ENCODE results near the gene TXNDC11.

The TXNDC11 gene

GRCh38 chr16:11686713-11687380 is 55.8 kb downstream of the TXNDC11 start:
- DNase-seq: no peak

DNA sequence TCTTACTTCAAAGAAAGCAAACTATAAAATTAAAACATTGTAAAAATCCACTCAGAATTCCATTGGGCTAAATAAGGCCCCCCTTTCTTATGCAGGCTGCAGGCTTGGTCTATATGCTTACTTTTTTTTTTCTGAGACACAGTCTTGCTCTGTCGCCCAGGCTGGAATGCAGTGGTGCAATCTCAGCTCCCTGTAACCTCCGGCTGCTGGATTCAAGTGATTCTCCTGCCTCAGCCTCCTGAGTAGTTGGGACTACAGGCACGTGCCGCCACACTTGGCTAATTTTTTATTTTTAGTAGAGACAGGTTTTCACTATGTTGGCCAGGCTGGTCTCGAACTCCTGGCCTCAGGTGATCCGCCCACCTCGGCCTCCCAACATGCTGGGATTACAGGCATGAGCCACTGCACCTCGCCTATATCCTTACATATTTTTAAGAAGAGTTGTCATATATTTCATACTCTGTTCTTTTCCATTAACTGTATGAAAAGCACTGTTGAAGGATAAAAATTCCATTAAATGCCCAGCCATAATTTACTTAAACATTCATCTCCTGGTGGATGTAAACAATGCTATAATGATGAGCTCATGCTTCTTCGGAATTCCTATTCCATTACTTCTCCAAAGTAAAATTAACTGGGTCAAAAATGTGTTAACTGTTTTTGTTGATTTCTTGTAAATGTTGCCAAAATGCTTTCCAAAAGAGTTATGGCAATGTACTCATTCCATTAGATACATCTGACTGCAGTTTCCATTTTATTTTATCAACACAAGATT is 56.6 kb downstream of the TXNDC11 start:
- no peak for DNase-seq

DNA sequence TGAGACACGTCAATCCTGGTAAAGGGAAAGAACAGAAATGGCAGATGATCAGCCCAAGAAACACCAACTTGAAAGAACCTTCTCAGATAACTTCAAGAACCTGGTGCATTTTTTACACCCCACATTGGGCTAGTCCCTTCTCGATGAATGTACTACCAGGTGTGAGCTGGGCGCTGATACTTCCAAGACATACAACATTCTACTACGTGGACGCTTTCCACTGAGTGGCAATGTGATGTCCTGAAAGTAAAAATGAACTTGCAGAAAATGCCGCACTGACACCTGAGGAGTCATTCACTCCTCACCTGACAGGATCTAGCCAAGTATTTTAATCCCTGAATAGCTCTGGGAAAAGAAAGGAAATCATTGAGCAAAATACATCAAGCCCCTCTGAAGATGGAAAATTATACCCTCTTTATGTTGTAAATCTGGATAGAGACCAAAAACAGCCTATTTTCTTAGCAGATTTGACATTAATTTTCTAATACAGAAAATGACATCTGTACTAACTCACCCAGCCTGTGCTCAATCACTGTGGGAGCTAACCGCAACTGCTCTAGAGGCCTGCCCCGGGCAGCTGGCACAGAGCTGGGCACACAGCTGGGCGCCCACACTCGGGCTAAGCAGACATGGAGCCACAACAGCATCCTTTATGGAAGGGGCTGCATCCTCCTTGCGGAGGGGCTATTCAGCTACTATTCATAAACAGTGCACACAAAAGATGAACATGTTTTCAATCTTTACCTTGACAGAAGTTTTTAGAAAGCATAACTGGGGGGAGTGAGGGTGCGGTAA is 58.2 kb downstream of the TXNDC11 start:
- DNase-seq: no peak

- DNase-seq: no peak
Observed at GRCh38 chr16:11683145-11683544, 59.5 kb downstream of the TXNDC11 start.

DNA sequence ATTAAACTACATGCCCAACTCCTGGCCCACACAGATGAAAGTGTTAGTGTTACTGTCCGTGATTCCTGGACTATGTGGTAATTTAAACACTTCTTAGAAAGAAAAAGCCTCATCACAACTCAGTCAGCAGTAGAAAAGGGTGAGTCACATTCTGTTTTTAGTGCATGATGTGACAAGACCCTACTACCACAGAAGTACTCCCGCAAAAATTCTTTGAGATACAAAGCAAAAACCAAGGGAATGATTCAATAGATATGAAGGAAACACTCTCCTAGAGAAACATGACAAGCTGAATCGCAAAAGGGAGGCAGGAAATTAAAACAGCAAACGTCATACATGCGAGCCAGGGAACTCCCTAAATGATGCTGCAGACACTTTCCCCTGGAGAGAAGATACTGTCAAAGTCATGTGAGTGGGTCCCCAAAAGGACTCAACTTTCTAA is 60.0 kb downstream of the TXNDC11 start:
- DNase-seq: no peak

DNA sequence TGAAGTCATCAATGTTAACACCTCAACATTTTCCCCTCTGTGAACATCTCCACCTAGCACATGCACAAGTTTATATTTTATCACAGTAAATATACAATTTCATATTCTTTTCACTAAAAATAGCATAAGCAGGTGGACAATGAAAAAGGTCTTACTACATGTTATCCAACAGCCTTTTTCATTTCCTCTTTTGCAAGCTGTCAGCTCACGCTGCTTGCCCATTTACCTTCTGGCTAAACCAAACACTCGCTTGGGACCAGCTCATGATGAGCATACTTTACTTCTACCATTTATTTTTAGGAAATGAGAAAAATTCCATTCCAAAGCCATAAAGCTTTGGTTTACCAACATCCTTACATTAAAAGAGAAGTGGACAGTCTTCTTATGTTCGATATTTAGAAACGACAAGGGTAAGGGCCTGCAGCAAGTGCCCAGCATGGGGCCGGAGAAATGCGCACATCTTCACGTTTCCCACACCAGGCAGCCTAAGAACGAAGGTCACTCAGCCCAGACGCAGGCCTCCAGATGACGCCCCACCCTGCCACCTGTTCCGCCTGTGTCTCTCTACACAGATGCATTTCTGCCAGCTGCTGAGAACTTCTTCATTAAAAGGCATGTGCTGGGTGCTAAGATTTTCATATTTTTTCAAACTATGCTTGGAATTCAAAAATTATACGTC is 60.5 kb downstream of the TXNDC11 start:
- DNase-seq: no peak

DNA sequence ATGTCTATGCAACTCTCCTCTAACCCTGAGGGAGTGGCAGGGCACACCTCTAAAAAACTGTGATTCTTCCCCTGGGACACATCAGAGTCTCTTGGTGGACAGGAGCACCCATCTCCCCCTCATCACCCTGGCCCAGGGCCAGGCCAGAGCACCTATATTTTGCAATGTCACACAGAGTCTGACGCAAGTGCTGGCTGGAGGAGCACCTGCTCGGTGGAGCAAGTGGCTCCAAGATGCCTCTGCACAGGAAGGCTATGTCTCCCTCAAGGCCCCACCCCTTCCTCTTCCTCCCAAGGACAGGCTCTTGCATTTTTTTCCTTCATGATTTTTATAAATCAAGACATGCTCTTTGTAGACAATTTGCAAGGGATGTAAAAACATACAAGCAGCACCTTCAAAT is 61.1 kb downstream of the TXNDC11 start:
- DNase-seq: no peak

- DNase-seq: no peak
Observed at GRCh38 chr16:11679941-11680911, 62.4 kb downstream of the TXNDC11 start.

GRCh38 chr16:11679250-11679649 is 63.4 kb downstream of the TXNDC11 start:
- DNase-seq: no peak

DNA sequence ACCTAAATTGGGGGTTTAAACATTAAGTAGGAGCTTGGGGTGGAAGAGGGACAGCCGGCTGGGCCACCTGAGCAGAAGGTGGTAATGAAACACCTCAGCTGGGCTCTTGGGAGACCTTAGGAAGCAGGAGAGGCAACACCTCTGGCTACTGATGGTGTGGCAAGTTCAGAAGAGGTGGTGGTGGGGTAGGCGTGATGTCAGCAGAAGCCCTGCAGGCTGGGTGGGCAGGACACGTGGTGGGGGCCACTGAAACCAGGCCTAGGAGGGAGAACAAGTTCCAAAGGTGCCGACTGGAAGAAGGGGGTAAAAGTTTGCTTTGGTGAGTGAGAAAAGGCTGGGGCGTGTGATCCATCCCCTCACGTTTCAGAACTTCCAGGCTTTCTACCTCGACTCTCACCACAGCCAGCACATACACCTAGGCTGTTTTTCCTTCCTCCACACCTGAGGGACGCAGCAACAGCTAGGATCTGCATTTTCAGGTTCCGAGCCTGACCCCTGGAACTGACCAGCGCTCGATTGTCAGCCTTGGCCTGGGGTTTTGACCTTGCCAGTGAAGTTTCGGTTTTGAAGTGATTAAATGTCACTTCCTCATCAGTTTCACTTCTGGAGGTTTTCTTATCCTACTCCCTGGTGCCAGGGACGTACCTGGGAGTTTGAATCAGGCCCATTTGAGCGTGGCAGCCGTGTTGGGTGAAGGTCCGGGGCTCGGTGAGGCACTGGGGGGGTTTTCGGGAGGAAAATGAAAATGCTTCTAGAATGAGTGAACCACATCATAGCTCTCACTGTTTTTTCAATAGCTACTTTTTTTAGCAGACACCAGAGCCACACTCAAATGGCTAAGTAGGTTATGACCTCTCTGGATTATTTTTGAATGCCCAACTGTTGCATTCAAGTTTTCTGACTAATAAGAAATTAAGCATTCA is 64.4 kb downstream of the TXNDC11 start:
- DNase-seq: no peak

DNA sequence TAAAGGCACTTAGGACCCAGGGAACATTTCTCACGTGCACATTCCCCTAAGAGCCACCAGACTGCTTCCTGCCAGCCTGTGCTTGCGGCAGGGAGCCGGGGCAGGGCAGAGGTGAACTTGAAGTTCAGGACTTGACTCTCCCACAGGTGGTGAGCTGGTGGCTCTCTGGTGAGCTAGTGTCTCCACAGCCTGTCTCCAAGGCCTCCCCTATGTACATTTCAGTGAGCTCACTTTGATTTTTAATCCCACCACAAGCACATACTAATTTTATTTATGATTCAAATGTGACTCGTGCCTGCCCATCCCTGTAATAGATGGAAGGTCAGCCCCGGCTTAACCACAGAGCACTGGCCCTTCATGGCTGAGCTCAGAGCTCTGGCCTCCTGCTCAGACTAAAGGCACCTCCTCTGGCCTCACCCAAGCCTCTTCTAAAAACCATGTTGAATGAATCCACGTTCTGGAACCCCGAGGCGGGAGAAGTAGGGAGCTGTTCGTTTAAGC is 65.2 kb downstream of the TXNDC11 start:
- DNase-seq: no peak

- no peak for DNase-seq
Observed at GRCh38 chr16:11676799-11677198, 65.9 kb downstream of the TXNDC11 start.

DNA sequence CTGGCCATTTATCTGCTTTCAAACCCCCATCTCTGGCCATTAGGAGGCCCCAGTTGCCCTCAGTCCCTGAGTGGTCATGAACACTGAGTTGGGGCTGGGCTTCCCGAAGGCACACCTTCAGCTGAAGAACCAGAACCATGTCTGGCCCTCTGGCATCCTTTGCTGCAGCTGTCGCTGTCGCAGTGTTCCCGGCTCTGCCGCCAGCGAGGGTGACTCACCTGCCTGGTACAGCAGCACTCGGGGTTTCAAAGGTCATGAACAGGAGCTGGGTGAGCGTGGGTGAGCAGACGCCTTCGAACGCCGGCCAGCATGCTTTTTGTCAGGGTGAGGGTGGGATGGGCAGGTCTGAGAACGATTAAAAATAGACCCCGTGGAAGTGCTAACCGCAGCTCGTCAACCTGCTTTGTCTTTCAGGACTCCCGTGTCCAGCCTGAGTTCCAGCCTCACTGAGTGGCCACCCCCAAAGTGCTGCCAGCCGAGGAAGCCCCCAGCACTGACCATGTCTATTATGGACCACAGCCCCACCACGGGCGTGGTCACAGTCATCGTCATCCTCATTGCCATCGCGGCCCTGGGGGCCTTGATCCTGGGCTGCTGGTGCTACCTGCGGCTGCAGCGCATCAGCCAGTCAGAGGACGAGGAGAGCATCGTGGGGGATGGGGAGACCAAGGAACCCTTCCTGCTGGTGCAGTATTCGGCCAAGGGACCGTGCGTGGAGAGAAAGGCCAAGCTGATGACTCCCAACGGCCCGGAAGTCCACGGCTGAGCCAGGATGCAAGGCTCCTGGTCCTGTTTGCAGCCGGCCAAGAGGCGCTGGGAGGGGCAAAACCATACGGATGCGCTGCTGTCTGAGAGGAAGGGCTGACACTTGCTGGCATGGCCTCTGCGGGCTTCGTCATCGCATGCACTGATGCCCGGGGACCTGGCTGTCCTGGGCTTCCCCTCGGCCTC is 66.8 kb downstream of the TXNDC11 start:
- DNase-seq: no peak

- no peak for DNase-seq
Observed at GRCh38 chr16:11674818-11675560, 67.7 kb downstream of the TXNDC11 start.

DNA sequence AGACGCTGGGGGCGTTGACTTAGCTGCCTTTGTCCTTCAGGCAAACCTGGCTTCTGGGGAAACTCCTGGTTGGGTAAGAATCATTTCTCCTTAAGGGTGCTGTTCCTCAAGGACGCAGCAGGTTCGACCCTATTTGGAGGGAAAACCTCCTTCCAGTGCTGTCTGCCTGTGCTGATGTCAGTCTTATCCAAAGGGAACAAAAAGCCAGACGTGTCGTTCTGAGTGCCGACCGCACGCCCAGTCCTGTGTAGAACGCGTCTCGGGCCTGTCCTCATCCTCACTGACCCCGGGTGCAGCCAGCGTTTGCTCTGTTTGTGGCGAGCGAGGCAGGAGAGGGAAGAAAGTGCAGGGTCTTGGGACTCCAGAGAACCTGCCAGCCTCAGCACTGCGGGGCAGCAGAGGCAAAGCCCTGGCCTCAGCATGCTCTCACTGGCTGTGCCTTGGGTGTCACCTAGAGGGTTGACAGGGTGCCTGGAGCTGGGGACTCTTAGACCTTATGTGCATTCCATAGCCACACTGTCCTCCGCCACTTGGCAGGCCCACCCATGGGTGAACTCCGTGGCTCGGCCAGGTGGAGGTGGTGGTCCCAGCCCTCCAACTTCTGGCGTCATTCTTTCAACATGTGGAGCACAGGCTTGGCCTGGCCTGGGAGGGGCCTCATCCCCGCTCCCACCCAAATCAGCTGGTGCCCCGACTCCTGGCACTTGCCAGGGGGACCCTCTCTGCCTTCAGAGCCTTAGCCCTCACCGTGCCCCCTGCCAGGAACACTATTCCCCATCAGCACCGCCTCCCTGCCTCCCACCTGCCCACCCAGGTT is 68.4 kb downstream of the TXNDC11 start:
- DNase-seq: no peak

GRCh38 chr16:11673091-11674000 is 69.3 kb downstream of the TXNDC11 start:
- no peak for DNase-seq

Data from NCI-H187 treated with DMSO at 0.1 percent for 48 hours (cell line).